OCI-LY1 (cell line): ENCODE results near the gene IVNS1ABP.

ENCODE experiments used
- CTCF ChIP-seq: fragments of 200-600 bp; sonication (generic), shearing (Covaris generic); IDR thresholded peaks from 2 replicates; pipeline ENCODE4 v1.5.1; 2017; ENCODE audit warnings: mild to moderate bottlenecking, antibody characterized with exemption, low read length, moderate library complexity, mixed read lengths
- EZH2 ChIP-seq: fragments of 200-600 bp; sonication (generic), shearing (Covaris generic); IDR thresholded peaks from 2 replicates; pipeline ENCODE4 v1.8.0; 2017; ENCODE audit warnings: borderline replicate concordance, mixed run types, mild to moderate bottlenecking, antibody characterized with exemption, low read length, moderate library complexity, mixed read lengths

- TF ChIP-seq CTCF (no peak), EZH2 (no peak)
Observed at GRCh38 chr1:185281245-185281644, 35.8 kb downstream of the IVNS1ABP start.
